GM21381 (cell line): ENCODE data around the gene ECSCR.
"Not testable (repeated sequence)": the region's sequence is repeated elsewhere in the genome, so short reads cannot be mapped to it uniquely, and the experiment has no call there.

ENCODE experiments used
- ATAC-seq: cut with Tn5 transposase; IDR thresholded peaks from one replicate; pipeline ENCODE4 v1.9.1; 2021; ENCODE audit warnings: mild to moderate bottlenecking, moderate library complexity; ENCODE audit not compliant: unreplicated experiment

ECSCR gene

DNA sequence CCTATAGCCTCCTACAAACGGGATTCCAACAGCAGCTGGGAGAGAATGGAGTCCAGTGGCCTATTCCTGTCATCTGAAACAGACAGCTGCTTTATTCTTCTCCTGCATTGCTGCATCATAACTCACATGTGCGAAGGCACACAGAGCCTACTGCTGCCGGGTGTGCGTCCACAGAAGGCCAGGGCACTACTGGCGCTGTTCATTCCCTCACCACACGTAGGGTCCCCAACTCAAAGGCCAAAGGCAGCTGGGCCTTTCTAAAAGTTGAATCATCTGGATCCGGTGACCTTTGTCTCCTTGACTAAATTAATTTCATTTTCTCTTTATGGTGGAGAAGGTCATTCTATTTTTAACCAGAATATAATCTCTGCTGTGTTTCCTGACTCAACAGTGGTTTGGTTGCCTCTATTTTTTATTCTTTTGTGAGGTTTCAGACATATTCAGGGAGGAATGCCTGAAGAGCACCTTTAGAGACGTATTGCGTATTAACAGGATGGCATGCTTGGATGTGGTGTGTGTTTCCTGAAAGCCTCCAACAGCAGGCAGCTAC lies 47.9 kb downstream of the ECSCR start:
- ATAC-seq: no peak

DNA sequence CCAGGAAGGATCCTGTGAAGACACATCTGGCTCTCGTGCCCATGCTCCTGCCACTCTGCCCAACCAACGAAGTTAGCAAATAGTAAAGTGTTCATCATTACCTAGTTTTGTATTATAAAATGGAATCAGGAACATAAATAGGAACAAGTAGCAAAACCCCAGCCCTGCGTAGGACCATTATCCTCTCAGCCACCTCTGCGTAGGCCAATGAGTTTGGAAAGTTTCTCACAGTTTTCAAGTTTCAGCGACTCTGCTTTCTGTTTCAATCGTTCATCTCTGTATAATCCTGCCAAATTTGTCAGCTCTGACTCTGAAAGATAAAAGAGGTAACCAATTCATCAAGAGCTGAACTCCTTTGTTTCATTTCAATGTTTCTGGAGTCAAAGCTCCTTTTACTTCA lies 48.6 kb downstream of the ECSCR start:
- ATAC-seq: no peak

DNA sequence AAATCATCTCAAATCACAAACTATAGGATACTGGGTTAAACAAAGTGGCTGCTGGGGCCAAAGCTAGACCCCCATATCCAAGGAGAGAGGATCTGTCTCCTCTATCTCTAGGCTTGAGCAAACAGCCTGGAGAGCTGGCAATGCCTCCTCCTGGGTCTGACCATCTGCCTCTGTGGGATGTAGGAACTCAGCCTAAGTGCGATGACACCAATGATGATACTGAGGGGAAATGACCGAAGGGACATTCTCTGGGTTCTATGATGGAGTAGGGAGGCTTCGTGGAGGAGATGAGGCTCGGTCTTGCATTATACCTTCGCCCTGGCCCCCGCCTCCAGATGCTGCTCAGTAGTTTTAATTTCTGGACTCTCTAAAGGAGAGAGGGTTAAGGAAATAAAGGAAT lies 49.4 kb downstream of the ECSCR start:
- ATAC-seq: no peak

DNA sequence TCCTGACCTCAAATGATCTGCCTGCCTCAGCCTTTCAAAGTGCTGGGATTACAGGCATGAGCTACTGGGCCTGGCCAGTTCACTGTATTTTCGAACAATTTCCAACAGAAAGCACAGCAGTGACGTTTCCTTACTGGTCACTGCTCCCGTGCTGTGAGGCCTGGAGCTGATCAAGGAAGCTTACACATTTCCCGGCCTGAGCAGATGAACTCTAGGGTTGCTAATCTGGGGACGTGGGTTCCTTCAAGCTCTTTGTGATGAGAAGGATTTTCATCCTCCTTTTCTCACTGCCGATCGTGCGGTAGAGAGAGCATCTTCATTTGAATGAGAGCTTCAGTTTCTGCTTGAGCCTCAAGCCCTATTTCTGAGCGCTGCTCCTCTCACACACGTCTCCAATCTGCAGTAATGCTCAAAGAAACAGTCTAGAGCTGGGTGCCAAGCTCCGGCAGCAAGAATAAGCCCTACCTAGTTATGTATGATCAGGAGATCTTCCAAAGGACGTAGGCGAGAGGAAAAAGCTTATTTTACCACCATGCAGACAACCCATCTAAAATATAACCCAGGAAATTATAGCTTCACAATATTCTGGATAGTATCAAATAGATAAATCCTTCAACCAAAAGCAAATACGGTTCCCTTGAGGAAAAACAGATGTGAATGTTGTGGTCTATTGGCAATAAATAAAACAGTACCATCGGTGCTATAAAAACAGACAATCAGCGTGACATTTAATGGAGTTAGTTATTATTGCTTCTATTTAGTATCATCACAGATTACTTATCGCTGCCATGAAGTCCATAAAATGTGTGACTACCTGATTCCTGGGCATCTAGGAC lies 51.3 kb downstream of the ECSCR start:
- no peak for ATAC-seq

DNA sequence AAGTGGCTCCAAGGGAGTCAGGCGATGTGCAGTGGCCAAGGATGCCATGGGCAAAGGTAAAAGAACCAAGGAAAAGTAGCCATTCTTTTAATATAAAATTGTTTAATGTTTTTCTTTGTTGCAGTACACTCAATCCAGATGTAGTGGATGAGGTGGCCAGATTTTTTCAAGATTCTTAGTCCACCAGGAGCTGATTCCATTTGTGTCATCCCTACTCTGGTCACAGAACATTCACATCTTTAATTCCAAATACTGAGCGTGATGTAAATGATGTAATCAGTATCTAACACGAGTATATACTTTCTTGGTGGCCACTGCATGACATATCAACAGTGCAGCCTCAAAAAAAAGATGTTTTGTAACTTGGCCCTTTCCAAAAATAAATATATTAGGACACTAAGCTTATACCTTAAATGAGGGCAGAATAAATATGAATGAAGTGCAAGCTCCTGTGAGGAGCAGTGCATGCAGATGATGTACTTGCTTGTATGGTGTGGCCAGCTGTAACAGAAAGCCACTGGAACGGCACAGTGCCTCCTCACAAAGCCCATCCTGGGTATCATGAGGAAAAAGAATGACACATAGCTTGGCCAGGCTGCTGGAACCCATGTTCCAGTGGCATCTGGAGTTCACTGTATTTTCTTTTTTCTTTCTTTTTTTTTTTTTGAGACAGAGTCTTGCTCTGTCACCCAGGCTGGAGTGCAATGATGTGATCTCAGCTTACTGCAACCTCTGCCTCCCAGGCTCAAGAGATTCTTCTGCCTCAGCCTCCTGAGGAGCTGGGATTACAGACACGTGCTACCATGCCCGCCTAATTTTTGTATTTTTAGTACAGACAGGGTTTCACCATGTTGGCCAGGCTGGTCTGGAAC lies 52.2 kb downstream of the ECSCR start:
- no peak for ATAC-seq

DNA sequence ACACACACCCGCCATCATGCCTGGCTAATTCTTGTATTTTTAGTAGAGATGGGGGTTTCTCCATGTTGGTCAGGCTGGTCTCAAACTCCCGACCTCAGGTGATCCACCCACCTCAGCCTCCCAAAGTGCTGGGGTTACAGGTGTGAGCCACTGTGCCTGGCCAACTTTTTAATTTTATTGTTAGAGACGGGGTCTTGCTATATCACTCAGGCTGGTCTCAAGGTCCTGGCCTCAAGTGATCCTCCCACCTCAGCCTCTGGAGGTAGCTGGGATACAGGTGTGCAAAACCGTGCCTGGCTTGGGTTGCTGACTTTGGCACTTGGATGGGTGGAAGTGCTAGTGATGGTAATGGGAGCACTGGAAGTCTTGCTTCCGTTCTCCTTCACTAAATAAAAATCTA lies 53.4 kb downstream of the ECSCR start:
- ATAC-seq: not testable (repeated sequence)

DNA sequence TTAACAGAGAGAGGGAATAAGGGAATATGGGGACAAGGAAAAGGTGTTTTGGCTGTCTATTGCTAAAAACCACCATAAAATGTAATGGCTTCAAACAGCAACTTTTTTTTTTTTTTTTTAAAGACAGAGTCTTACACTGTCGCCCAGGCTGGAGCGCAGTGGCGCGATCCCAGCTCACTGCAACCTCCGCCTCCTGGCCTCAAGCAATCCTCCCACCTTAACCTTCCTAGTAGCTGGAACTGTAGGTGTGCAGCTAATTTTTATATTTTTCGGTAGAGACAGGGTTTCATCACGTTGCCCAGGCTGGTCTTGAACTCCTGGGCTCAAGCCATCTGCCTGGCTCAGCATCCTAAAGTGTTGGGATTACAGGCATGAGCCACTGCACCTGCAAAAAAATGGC lies 54.4 kb downstream of the ECSCR start:
- no peak for ATAC-seq

DNA sequence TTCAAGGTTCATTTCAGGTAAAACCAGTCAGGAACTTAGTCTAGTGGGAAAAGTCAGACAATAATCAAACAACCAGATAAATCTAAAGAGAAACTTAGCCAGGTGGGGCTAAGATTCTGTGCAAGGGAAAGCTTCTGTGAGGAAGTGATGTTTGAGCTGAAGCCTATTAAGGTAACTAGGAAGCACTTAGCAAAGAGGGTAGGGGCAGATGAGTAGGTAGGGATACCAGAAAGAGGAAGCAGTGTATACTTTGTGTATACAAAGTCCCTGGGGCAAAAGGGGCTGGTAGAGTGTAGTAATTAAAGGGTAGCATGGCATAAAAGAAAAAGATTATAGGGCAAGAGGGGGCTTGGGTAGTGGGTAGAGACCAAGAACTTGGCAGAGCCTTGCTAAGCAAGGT lies 55.0 kb downstream of the ECSCR start:
- ATAC-seq: no peak

DNA sequence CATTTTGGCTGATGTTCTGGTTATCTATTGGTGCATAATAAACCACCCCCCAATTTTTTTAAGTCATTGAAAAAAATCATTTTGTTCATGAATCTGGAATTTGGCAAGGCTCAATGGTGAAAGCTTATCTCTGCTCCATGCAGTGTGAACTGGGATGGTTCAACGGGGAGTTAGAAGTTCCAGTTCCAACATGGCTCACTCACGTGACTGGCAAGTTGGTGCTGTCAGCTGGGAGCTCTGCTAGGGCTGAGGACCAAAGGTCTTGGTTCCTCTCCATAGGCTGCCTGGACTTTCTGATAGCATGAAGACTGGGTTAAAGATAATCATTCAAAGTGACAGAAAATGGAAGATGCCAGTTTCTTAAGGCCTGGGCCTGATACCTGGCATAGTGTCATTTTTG lies 55.6 kb downstream of the ECSCR start:
- no peak for ATAC-seq

DNA sequence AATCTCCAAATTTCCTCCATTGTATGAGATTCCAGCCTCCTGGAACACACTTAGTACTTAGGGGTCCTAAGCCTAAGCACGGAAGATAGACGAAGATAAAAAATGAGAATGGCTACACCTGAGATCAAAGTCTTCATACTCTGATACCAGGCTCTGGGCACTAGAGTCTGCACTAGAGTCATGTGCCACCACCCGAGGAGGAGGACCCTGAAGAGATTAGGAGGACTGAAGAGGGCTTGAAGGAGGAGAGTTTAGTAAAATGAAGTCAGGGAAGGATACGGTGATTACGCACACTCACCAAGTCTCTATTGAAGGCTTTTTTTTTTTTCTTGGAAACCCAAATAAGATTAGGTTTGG lies 58.1 kb downstream of the ECSCR start:
- ATAC-seq: no peak

DNA sequence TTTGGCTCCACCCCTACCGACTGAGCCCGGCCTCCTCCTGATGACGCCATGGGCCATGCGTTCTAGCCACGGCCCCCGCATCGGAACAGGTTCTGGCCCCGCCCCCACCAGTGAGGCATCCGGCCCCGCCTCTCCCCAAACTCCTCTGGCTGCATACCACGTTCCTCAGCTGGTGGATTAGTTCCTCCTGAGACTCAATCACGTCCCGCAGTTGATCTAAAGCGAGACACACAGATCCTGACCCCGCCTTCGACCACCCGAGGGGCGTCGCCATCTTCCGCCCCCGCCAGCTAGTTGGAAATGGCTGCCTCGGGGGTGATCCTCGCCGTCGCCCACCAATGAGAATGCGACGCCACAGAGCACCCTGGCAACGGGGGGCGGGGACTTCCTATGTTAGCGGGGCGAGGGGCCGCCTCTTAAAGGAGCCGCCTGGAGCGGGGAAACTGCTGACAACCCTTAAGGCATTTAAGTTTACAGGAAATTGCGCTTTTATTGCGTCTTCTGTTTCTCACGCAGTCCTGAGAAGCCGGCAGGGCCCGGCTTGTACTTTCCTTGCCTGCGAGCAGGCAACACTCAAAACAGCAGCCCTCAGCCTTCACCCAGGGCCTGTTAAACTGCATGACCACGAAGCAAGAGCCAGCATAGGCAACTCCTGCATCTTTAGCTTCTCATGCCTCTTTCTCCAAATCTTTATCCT lies 58.6 kb downstream of the ECSCR start, which contains the start of gene SPATA24:
Gene SPATA24 (minus strand): TSS at position 303 of the 697 bp plus-strand sequence. CDS start 29 bp downstream, at position 274.
- peak; percentile 81 for ATAC-seq

DNA sequence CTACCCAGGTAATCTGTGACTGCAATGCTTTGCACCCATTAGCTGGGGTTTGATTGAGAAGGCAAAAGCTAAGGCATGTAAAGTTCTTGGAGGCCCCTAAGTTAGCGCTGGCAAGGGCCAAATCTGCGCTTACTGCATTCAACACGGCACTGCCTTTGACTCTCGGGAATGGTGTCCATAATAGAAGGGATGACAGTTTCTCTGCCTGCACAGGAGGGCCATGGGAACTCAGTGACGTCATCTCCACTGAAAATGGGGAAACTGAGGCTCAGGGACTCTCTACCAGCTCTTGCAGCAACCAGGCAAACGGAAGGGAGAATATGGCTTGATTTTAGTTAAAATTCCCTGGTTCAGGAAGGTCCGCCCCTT lies 59.1 kb downstream of the ECSCR start:
- ATAC-seq: no peak

DNA sequence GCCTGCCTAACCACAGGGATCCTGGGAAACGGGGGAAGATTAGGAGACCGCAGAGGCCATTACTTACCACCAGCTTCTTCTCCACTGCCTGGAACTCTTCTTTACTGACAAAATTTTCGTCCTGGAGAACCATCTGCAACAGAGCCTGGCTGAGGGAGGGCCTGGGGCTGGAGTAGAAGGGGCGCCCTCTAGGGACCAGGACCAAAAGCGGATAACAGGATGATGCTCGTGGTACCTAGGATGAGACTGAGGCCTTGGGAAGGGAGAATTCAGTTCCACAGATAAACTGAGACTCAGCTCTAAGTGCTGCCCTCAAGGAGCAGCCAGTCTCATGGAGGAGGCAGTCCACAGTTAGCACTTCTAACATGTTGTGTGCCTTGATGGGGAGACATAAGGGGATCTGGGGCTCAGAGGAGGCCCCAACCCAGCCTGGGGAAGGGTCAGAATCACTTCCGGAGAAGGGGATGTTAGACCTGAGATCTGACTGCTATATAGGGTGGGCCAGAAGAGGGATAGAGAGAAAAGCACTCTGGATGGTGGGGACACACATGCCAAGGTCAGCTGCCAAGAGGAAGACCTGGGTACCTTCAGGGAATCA lies 59.9 kb downstream of the ECSCR start:
- no peak for ATAC-seq

DNA sequence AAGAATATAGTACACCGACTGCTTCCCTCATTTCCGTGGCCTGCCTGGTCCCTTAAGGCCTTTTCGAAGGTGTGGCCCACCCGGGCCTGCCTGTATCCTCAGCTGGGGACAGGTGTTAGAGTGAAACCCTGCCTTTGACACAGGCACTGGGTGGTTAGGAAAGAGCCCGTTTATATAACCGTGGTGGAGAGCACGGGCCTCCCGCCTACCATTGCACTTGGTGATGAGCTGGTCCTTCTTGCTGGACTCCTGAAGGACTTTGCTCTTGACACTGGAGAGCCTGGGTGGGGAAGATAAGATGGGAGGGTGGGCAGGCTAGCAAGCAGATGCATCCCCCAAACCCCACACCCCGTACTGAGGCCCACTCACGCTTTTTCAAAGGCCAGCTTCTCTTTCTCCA lies 61.0 kb downstream of the ECSCR start:
- no peak for ATAC-seq

DNA sequence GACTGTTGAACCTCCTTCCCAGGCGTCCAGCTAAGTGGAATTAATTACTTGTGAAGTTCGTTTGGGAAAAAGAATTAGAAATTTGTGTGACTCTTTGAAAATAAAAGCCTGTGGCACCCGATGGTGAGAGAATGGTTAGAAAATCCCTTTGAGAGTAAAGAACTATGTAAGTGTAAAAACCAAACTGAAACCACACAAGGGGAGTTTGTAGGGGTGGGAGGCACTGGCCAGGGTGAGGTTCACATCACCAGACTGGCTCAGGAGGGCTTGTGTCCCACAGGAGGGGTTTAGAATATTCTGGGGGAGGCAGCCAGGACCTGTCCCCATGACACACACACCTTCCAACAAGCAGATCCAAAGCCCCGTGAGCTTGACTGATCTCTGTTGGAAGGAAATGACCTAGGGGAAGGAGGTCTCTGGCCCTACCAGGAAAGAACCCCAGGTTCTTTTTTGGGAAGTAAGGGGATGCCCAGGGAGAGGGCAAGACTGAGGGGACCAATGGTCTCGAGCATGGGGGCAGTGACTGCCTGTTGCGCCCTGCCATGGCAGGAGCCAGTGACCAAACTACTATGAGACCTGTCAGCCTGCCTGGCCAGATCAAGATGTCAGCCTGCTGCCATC lies 62.9 kb downstream of the ECSCR start:
- ATAC-seq: peak; percentile 32
